ENCODE data around the gene STOM.

Gene STOM

DNA sequence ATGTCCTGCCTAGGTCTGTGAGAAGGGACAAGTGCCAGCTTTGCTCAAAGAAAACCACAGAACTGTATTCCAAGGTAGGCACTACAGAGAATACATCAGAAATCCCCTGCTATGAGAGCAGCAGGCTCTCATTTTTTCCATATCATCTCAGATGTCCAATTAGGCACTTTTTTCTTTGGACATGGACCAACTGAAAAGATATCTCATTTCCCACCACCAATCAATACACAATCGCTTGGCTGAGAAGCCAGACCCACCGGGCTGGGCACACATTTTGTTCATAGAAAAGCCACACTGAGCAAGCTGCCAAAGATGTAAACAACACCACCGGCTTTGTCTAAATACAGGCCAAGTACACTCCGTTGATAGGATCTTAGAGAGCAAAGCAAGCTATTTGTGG lies 25.9 kb downstream of the STOM start:
- DNase-seq: no peak

DNA sequence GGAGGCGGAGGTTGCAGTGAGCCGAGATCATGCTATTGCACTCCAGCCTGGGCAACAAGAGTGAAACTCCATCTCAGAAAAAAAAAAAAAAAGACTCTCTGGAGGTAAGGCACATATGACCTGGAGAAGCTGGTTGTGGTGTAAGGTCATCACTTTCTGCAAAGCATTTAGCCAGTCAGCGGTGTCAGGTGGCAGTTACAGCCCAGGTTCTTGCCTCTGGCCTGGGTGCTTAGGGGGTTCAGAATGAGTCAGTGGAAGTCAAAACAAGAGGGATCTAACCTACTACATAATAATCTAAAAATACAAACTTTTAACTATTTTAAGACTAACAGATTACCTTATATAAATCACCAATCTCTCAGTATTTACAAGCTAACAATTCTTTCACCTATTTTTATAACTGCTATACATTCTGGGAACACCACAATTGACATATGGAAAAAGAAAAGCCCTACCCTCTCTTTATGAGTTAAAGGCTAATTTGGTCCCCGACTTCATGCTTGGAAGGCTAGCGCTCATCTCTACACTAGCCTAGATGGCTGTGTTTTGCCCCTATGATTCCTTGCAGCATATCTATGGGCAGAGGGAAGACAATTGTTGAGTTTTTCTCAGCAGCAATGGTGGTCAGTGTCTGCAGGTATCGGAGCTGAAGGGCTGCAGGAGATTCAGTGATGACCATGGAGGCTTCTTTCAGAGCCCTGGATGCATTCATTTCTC lies 29.2 kb downstream of the STOM start:
- no peak for DNase-seq

GRCh38 chr9:121339437-121339836 lies 30.6 kb downstream of the STOM start:
- no peak for DNase-seq

DNA sequence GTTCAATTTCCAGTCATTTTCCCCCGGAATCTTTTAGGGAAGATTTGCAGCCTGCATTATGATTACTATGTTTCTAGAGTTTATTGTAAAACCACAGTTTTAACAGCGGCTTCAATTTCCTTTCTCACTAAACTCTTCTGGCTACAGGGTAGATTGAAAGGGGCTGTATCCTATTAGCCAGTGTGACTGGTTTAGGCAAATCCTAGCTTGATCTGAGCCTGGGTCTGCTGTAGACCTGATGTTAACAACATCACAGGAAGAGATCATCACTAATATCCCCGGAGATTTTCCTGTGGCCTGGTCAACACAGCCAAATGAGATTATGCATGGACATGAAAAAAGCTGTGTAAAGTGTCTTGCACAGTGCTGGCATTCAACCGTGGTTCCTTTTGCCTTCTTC lies 33.4 kb downstream of the STOM start:
- DNase-seq: no peak

GRCh38 chr9:121333950-121334773 lies 35.9 kb downstream of the STOM start:
- no peak for DNase-seq

GRCh38 chr9:121331992-121332685 lies 37.9 kb downstream of the STOM start:
- DNase-seq: no peak

GRCh38 chr9:121331549-121331948 lies 38.5 kb downstream of the STOM start:
- DNase-seq: no peak

GRCh38 chr9:121328876-121329681 lies 41.0 kb downstream of the STOM start:
- DNase-seq: no peak

- DNase-seq: no peak
Observed at GRCh38 chr9:121328476-121328875, 41.6 kb downstream of the STOM start.

- DNase-seq: no peak
Observed at GRCh38 chr9:121326901-121327613, 43.0 kb downstream of the STOM start.

- DNase-seq: no peak
Observed at GRCh38 chr9:121326130-121326838, 43.8 kb downstream of the STOM start.

DNA sequence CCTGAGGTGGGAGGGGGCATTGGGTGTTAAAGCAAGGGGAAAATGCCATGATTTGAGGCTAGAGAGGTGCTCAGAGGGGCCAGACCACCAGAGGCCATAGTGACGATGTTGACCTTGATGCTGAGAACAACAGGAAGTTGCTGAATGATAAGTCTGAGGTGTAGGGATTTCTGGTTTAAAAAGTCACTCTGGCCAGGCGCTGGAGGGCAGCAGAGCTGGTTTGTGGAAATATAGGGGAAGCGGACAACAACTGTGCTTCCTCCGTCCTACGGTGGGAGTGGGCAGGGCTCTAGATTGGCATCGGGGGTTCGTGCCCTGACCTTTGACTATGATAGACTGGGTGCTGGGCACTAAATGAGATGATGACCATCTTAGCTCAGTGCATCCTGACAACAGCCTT lies 44.7 kb downstream of the STOM start:
- DNase-seq: no peak

- DNase-seq: no peak
Observed at GRCh38 chr9:121324755-121325154, 45.3 kb downstream of the STOM start.

DNA sequence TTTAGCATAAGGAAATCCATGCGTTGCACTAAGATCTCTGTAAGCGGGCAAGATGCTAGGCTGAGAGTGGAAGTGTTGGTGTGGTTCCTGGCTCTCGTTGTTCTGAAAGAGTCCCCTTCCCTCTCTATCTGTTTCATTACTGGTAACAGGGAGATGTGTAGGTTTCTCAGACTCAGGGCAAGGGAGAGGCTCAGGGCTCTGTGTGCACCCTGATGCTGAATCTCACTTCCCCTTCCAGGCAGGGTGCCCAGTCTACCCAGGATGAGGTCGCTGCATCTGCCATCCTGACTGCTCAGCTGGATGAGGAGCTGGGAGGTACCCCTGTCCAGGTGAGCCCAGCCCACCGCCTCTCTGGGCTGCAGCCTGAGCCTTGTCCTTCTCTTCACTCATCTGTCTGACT lies 45.7 kb downstream of the STOM start:
- DNase-seq: no peak

GRCh38 chr9:121323449-121324151 lies 46.5 kb downstream of the STOM start:
- no peak for DNase-seq

- no peak for DNase-seq
Observed at GRCh38 chr9:121322737-121323448, 47.2 kb downstream of the STOM start.

DNA sequence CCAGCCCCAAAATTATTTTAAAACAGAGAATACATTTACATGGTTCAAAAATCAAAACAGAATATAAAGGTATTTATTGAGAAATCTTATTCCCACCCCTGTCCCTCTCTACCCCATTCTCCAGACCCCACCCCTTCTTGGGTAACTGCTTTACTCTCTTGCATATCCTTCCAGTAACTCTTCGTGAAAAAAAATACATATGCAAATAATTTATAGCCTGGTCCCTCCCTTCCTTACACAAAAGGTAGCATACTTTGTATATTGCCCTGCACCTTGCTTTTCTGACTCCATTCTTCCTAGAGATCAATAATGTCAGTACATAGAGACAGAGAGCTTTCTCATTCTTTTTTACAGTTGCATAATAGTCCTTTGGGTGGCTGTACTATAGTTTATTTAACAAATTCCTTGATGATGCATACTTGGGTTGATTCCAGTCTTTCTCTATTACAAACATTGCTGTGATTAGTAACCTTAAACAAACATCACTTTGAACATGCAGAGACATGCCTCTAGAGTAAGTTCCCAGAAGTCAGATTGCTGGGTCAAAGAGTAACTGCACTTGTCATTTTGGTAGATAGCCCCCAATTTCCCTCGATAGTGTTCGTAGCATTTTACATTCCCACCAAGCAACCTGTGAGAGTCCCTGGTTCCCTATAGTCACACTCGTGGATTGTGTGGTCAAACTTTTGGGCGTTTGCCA lies 47.9 kb downstream of the STOM start:
- DNase-seq: no peak

DNA sequence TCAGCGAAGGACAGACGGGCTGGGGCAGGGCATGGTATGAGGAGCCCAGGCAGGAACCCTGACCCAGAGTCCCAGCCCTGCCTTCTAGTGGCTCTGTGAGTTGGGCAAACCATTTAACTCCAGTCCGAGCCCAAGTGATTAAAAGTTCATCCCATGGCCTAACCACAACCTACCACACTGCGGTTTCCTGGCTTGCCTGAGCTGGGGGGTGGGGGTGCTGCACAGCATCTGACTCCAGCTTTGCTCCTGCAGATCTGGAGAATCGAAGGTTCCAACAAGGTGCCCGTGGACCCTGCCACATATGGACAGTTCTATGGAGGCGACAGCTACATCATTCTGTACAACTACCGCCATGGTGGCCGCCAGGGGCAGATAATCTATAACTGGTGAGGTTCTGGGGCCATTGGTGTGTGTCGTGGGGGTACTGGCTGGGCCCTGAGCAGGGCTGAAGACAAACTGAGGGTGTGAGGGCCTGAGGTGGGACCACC lies 49.0 kb downstream of the STOM start:
- no peak for DNase-seq

DNA sequence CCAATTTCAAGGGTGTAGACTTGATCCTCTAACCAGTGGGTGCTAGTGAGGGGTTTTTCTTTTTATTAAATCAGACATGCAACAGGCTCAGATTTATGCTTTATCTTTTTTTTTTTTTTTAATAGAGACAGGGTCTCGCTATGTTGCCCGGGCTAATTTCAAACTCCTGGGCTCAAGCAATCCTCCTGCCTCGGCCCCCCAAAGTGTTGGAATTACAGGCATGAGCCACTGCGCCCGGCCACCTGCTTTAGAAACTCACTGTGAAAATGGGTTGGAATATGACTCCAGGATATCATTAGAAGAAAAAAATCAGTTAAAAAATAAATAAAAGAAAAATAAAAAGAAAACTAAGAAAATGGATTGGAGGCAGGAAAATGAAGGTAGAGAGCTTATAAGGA lies 50.7 kb downstream of the STOM start:
- DNase-seq: no peak
